HEK293 (cell line): Measurements from ENCODE around the gene MARCHF5.

Experiments used
- CTCF ChIA-PET: fragments of 350-600 bp; formaldehyde crosslinking; extraction: SDS; loops from one replicate; lab custom pipeline; 2021; ENCODE audit warnings: antibody characterized with exemption; lab: Yijun Ruan, JAX
- POLR2A ChIA-PET: fragments of 300-600 bp; formaldehyde crosslinking; extraction: SDS; loops from one replicate; lab custom pipeline; 2020; ENCODE audit warnings: antibody characterized with exemption, inconsistent platforms; lab: Yijun Ruan, JAX
- H3K27ac ChIP-seq: fragments of 200-500 bp; sonication (Bioruptor generic); 2 replicates; pipeline ENCODE4 v1.5.1; 2014; ENCODE audit warnings: low read depth, low read length, control low read depth, inconsistent platforms; ENCODE audit errors: extremely low read depth
- H3K36me3 ChIP-seq, 2 experiments: fragments of 200-500 bp in 1 of 2; sonication (Bioruptor generic) in 1 of 2; 1 replicate in 1 of 2; 2 replicates in 1 of 2; pipeline ENCODE4 v1.5.1; 2014 to 2017; ENCODE audit warnings: inconsistent platforms in 2 of 2, low read length in 2 of 2; ENCODE audit not compliant: control insufficient read depth in 2 of 2, insufficient read depth in 1 of 2
- H3K4me1 ChIP-seq: fragments of 200-500 bp; sonication (Bioruptor generic); 2 replicates; pipeline ENCODE4 v1.5.1; 2014; ENCODE audit warnings: mild to moderate bottlenecking, low read length, inconsistent platforms; ENCODE audit not compliant: control insufficient read depth, insufficient read depth
- H3K4me3 ChIP-seq: 2 replicates; pipeline ENCODE4 v1.5.1; 2011; ENCODE audit warnings: low read depth, mild to moderate bottlenecking, control low read depth, low read length, moderate library complexity
- H3K9me3 ChIP-seq: fragments of 200-500 bp; sonication (Bioruptor generic); 2 replicates; pipeline ENCODE4 v1.5.1; 2014; ENCODE audit warnings: low read depth, low read length, inconsistent platforms; ENCODE audit not compliant: control insufficient read depth, insufficient read depth
- GLI2 ChIP-seq: fragments of 450-650 bp; formaldehyde crosslinking; IDR thresholded peaks from 2 replicates; pipeline ENCODE4; 2017; ENCODE audit warnings: missing biosample characterization, missing genetic modification characterization, low read depth, borderline replicate concordance
- YY2 ChIP-seq: fragments of 450-650 bp; formaldehyde crosslinking; IDR thresholded peaks from 2 replicates; pipeline ENCODE4 v1.5.1; 2016; ENCODE audit warnings: missing biosample characterization, missing genetic modification characterization
- ZFHX2 ChIP-seq: fragments of 450-650 bp; formaldehyde crosslinking; conservative IDR thresholded peaks from 2 replicates; pipeline ENCODE4 v1.5.1; 2016; ENCODE audit warnings: missing biosample characterization, missing genetic modification characterization
- ZIC2 ChIP-seq: fragments of 450-650 bp; formaldehyde crosslinking; IDR thresholded peaks from 2 replicates; pipeline ENCODE4 v1.5.1; 2016; ENCODE audit warnings: missing biosample characterization, missing genetic modification characterization
- ZNF112 ChIP-seq: fragments of 450-650 bp; formaldehyde crosslinking; IDR thresholded peaks from 2 replicates; pipeline ENCODE4 v1.5.0; 2017; ENCODE audit warnings: missing biosample characterization, missing genetic modification characterization
- ZNF184 ChIP-seq: fragments of 450-650 bp; IDR thresholded peaks from 2 replicates; pipeline ENCODE4 v1.5.1; 2018; ENCODE audit warnings: missing biosample characterization, mild to moderate bottlenecking, missing genetic modification characterization
- ZNF223 ChIP-seq: fragments of 450-650 bp; formaldehyde crosslinking; IDR thresholded peaks from 2 replicates; pipeline ENCODE4 v1.5.1; 2016; ENCODE audit warnings: missing biosample characterization, missing genetic modification characterization
- ZNF24 ChIP-seq: fragments of 450-650 bp; formaldehyde crosslinking; IDR thresholded peaks from 2 replicates; pipeline ENCODE4 v1.5.1; 2016; ENCODE audit warnings: missing biosample characterization, missing genetic modification characterization
- ZNF311 ChIP-seq: fragments of 450-650 bp; formaldehyde crosslinking; IDR thresholded peaks from 2 replicates; pipeline ENCODE4 v1.5.1; 2017; ENCODE audit warnings: missing biosample characterization, missing genetic modification characterization, borderline replicate concordance
- ZNF473 ChIP-seq: fragments of 450-650 bp; formaldehyde crosslinking; IDR thresholded peaks from 2 replicates; pipeline ENCODE4 v1.5.1; 2017; ENCODE audit warnings: missing biosample characterization, missing genetic modification characterization
- ZNF629 ChIP-seq: fragments of 450-650 bp; formaldehyde crosslinking; IDR thresholded peaks from 2 replicates; pipeline ENCODE4 v1.5.1; 2017; ENCODE audit warnings: missing biosample characterization, missing genetic modification characterization
- ZNF654 ChIP-seq: fragments of 450-650 bp; formaldehyde crosslinking; IDR thresholded peaks from 2 replicates; pipeline ENCODE4 v1.5.1; 2016; ENCODE audit warnings: low read depth, missing biosample characterization, missing genetic modification characterization
- ZNF658 ChIP-seq: fragments of 450-650 bp; formaldehyde crosslinking; IDR thresholded peaks from 2 replicates; pipeline ENCODE4; 2016; ENCODE audit warnings: missing biosample characterization, missing genetic modification characterization
- ZNF791 ChIP-seq: fragments of 450-650 bp; formaldehyde crosslinking; IDR thresholded peaks from 2 replicates; pipeline ENCODE4 v1.5.1; 2016; ENCODE audit warnings: missing biosample characterization, missing genetic modification characterization
- ZNF792 ChIP-seq: fragments of 450-650 bp; formaldehyde crosslinking; IDR thresholded peaks from 2 replicates; pipeline ENCODE4 v1.5.1; 2016; ENCODE audit warnings: missing biosample characterization, missing genetic modification characterization
- ZNF843 ChIP-seq: fragments of 450-650 bp; formaldehyde crosslinking; IDR thresholded peaks from 2 replicates; pipeline ENCODE4 v1.5.1; 2016; ENCODE audit warnings: missing biosample characterization, missing genetic modification characterization
- TF ChIP-seq, protein P1 (sequence below): fragments of 450-650 bp; formaldehyde crosslinking; IDR thresholded peaks from 2 replicates; pipeline ENCODE4 v1.5.1; 2016; ENCODE audit warnings: missing biosample characterization, missing genetic modification characterization
- TF ChIP-seq, protein P2 (sequence below): fragments of 450-650 bp; formaldehyde crosslinking; IDR thresholded peaks from 2 replicates; pipeline ENCODE4 v1.5.1; 2017; ENCODE audit warnings: missing biosample characterization, missing genetic modification characterization
- TF ChIP-seq, protein P3 (sequence below): fragments of 450-650 bp; formaldehyde crosslinking; IDR thresholded peaks from 2 replicates; pipeline ENCODE4 v1.5.0; 2017; ENCODE audit warnings: missing biosample characterization, missing genetic modification characterization, borderline replicate concordance
- TF ChIP-seq, protein P4 (sequence below): fragments of 450-650 bp; formaldehyde crosslinking; IDR thresholded peaks from 2 replicates; pipeline ENCODE4 v1.5.1; 2016; ENCODE audit warnings: missing biosample characterization, missing genetic modification characterization

Gene MARCHF5

DNA sequence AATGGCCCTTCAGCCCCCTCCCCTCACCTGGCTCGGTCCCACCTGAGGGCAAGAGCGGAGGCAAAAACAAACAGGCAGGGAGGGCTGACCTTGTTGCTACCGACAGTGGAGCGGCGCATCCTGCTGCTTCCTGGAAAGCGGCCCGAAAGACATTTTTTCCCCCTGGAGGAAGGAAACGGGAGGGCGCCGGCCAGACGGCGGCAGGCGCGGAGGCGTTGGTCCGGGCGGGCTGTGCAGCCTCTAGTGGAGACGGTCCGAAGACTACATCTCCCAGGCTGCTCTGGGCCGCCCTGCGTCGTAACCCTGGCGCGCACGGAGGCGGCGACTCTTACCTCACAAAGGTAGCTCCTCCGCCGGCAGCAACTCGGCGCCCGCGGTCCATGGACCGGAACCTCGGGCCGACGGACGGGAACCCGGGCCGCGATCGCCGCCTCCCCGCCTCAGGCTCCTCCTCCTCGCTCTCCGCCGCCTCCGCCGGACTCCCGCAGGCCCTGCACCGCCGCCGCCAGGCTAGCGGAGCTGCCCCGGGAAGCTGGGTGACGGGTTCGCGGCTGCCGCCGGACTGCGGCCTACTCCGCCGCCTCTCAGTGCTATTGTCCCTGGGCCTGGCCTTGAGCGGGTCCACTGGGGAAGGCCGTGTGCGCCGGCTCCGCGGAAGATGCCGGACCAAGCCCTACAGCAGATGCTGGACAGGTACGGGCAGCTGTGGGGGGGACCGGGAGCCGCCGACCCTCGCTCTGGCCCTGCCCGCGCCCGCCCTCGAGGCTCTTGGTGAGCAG is at the start of gene MARCHF5, which contains the start of gene CPEB3 (continued):
- no peak for TF ChIP-seq ZNF311 (tag by site-specific recombination)
- no peak for TF ChIP-seq ZNF792 (tag by site-specific recombination)
- peak; percentile 79; the same call in 1 of the 2 replicates for TF ChIP-seq ZFHX2 (tag by site-specific recombination)
- no peak for TF ChIP-seq ZNF223 (tag by site-specific recombination)
- TF ChIP-seq ZNF654: no peak
- TF ChIP-seq ZIC2 (tag by site-specific recombination): peak; percentile 50; the same call in 1 of the 2 replicates
- no peak for TF ChIP-seq GLI2
- TF ChIP-seq YY2 (tag by site-specific recombination): no peak

DNA sequence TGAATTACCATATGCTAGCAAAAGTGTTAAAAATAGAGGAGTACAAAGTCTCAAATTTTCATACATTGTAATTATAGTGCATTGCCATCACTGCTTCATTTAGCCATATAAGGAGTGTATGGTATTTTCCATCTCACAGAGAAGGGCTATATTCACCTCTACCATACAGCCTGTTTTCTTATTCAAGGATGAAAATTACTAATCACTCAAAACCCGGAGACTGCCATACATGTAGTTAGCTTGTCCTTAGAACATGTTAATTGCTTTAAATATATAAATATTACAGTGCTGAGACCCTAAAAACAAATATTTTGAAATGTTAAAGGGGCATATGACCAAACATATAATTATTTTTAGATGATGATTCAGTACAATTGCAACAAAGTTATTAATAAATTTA is 49.5 kb upstream of the MARCHF5 start:
- POLR2A ChIA-PET: no interaction called here
- CTCF ChIA-PET: interaction anchor here (0.7 to 1.6 kb wide), 2 partner anchors 22 to 51 kb away, joined by 3 to 4 read pairs; no protein-coding TSS in a partner anchor
- no peak for TF ChIP-seq ZNF658 (tag by site-specific recombination)
- TF ChIP-seq, protein P1, sequence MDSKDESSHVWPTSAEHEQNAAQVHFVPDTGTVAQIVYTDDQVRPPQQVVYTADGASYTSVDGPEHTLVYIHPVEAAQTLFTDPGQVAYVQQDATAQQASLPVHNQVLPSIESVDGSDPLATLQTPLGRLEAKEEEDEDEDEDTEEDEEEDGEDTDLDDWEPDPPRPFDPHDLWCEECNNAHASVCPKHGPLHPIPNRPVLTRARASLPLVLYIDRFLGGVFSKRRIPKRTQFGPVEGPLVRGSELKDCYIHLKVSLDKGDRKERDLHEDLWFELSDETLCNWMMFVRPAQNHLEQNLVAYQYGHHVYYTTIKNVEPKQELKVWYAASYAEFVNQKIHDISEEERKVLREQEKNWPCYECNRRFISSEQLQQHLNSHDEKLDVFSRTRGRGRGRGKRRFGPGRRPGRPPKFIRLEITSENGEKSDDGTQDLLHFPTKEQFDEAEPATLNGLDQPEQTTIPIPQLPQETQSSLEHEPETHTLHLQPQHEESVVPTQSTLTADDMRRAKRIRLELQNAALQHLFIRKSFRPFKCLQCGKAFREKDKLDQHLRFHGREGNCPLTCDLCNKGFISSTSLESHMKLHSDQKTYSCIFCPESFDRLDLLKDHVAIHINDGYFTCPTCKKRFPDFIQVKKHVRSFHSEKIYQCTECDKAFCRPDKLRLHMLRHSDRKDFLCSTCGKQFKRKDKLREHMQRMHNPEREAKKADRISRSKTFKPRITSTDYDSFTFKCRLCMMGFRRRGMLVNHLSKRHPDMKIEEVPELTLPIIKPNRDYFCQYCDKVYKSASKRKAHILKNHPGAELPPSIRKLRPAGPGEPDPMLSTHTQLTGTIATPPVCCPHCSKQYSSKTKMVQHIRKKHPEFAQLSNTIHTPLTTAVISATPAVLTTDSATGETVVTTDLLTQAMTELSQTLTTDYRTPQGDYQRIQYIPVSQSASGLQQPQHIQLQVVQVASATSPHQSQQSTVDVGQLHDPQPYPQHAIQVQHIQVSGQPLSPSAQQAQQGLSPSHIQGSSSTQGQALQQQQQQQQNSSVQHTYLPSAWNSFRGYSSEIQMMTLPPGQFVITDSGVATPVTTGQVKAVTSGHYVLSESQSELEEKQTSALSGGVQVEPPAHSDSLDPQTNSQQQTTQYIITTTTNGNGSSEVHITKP (tag by site-specific recombination): no peak
- TF ChIP-seq ZNF24 (tag by site-specific recombination): no peak
- TF ChIP-seq ZNF184: no peak
- no peak for TF ChIP-seq ZNF473
- TF ChIP-seq, protein P2, sequence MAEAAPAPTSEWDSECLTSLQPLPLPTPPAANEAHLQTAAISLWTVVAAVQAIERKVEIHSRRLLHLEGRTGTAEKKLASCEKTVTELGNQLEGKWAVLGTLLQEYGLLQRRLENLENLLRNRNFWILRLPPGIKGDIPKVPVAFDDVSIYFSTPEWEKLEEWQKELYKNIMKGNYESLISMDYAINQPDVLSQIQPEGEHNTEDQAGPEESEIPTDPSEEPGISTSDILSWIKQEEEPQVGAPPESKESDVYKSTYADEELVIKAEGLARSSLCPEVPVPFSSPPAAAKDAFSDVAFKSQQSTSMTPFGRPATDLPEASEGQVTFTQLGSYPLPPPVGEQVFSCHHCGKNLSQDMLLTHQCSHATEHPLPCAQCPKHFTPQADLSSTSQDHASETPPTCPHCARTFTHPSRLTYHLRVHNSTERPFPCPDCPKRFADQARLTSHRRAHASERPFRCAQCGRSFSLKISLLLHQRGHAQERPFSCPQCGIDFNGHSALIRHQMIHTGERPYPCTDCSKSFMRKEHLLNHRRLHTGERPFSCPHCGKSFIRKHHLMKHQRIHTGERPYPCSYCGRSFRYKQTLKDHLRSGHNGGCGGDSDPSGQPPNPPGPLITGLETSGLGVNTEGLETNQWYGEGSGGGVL (tag by site-specific recombination): no peak
- TF ChIP-seq ZNF654: no peak
- TF ChIP-seq ZNF791 (tag by site-specific recombination): no peak
- Histone ChIP-seq H3K36me3 (no peaks in the 10 kb centered on the region), H3K9me3 (no peaks in the 10 kb centered on the region), H3K27ac (no peak overlapping the region; the same call in 1 of the 2 replicates), H3K4me1 (peaks cover 9% of the 10 kb centered on the region; the same call in 1 of the 2 replicates), H3K4me3 (no peak overlapping the region)

DNA sequence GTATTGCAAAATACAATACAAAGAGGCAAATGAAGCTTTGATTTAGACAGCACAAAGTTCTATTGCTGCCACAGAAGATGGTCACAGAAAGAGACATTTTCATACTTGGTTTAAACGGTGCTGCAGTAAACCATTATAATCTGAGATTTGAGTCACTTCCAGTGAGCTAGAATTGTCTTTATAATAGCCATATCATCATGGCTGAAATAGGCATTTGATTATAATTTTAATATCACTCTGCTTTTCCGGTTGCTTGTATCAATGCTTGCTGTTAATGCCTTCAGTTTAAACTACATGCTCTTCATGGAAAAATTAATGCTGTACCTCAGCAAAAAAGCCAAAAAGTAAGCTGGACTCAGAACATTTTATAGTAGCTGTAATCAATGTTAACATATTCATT is 48.6 kb upstream of the MARCHF5 start:
- no peak overlapping the region for H3K27ac ChIP-seq
- peaks cover 9% of the 10 kb centered on the region; the same call in 1 of the 2 replicates for H3K4me1 ChIP-seq
- no peak overlapping the region for H3K4me3 ChIP-seq
- ChIA-PET POLR2A (interaction anchor here (1.0 to 1.2 kb wide), 2 partner anchors 11 to 48 kb away, joined by 3 to 4 read pairs; no protein-coding TSS in a partner anchor), CTCF (interaction anchor here (0.6 to 1.6 kb wide), 4 partner anchors 23 to 861 kb away, joined by 3 to 4 read pairs (median 3); partner anchors contain the start of gene BTAF1)
- H3K36me3 ChIP-seq: no peaks in the 10 kb centered on the region
- no peaks in the 10 kb centered on the region for H3K9me3 ChIP-seq
- TF ChIP-seq ZNF112 (tag by site-specific recombination) (no peak), ZNF843 (tag by site-specific recombination) (no peak), ZNF629 (tag by site-specific recombination) (no peak)
- TF ChIP-seq, protein P3, sequence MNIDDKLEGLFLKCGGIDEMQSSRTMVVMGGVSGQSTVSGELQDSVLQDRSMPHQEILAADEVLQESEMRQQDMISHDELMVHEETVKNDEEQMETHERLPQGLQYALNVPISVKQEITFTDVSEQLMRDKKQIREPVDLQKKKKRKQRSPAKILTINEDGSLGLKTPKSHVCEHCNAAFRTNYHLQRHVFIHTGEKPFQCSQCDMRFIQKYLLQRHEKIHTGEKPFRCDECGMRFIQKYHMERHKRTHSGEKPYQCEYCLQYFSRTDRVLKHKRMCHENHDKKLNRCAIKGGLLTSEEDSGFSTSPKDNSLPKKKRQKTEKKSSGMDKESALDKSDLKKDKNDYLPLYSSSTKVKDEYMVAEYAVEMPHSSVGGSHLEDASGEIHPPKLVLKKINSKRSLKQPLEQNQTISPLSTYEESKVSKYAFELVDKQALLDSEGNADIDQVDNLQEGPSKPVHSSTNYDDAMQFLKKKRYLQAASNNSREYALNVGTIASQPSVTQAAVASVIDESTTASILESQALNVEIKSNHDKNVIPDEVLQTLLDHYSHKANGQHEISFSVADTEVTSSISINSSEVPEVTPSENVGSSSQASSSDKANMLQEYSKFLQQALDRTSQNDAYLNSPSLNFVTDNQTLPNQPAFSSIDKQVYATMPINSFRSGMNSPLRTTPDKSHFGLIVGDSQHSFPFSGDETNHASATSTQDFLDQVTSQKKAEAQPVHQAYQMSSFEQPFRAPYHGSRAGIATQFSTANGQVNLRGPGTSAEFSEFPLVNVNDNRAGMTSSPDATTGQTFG (tag by site-specific recombination): no peak
- TF ChIP-seq, protein P4, sequence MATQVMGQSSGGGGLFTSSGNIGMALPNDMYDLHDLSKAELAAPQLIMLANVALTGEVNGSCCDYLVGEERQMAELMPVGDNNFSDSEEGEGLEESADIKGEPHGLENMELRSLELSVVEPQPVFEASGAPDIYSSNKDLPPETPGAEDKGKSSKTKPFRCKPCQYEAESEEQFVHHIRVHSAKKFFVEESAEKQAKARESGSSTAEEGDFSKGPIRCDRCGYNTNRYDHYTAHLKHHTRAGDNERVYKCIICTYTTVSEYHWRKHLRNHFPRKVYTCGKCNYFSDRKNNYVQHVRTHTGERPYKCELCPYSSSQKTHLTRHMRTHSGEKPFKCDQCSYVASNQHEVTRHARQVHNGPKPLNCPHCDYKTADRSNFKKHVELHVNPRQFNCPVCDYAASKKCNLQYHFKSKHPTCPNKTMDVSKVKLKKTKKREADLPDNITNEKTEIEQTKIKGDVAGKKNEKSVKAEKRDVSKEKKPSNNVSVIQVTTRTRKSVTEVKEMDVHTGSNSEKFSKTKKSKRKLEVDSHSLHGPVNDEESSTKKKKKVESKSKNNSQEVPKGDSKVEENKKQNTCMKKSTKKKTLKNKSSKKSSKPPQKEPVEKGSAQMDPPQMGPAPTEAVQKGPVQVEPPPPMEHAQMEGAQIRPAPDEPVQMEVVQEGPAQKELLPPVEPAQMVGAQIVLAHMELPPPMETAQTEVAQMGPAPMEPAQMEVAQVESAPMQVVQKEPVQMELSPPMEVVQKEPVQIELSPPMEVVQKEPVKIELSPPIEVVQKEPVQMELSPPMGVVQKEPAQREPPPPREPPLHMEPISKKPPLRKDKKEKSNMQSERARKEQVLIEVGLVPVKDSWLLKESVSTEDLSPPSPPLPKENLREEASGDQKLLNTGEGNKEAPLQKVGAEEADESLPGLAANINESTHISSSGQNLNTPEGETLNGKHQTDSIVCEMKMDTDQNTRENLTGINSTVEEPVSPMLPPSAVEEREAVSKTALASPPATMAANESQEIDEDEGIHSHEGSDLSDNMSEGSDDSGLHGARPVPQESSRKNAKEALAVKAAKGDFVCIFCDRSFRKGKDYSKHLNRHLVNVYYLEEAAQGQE (tag by site-specific recombination): no peak
